ENCODE results near the gene HOXD13.

Gene HOXD13

GRCh38 chr2:176132205-176133171 is 40.0 kb downstream of the HOXD13 start:
- DNase-seq (ENCODE audit: low read depth): no peak

- DNase-seq (ENCODE audit: low read depth): no peak
Measured at GRCh38 chr2:176133389-176133788, 40.9 kb downstream of the HOXD13 start.

- DNase-seq (ENCODE audit: low read depth): no peak
Measured at GRCh38 chr2:176134035-176134434, 41.5 kb downstream of the HOXD13 start.

- no peak for DNase-seq (ENCODE audit: low read depth)
Measured at GRCh38 chr2:176135035-176135440, 42.5 kb downstream of the HOXD13 start.

- no peak for DNase-seq (ENCODE audit: low read depth)
Measured at GRCh38 chr2:176136374-176137251, 44.1 kb downstream of the HOXD13 start.

- no peak for DNase-seq (ENCODE audit: low read depth)
Measured at GRCh38 chr2:176137252-176137580, 44.7 kb downstream of the HOXD13 start.

GRCh38 chr2:176137906-176138305 is 45.4 kb downstream of the HOXD13 start:
- DNase-seq (ENCODE audit: low read depth): no peak

GRCh38 chr2:176138526-176138922 is 46.0 kb downstream of the HOXD13 start:
- DNase-seq (ENCODE audit: low read depth): no peak

- no peak for DNase-seq (ENCODE audit: low read depth)
Measured at GRCh38 chr2:176138923-176139660, 46.6 kb downstream of the HOXD13 start.

GRCh38 chr2:176139661-176140512 is 47.4 kb downstream of the HOXD13 start:
- DNase-seq (ENCODE audit: low read depth): no peak

- DNase-seq (ENCODE audit: low read depth): no peak
Measured at GRCh38 chr2:176140513-176141317, 48.2 kb downstream of the HOXD13 start.

GRCh38 chr2:176142281-176142680 is 49.8 kb downstream of the HOXD13 start:
- DNase-seq (ENCODE audit: low read depth): no peak

Data from GM04503 (cell line).